Urothelium cell line (cell line): ENCODE measurements around the gene FOXF1.

Source experiments
- DNase-seq: peaks from one replicate; pipeline ENCODE4 v3.0.0; 2011; ENCODE audit warnings: low spot score, mixed read lengths
- FAIRE-seq: peaks from 2 replicates; lab custom pipeline; 2011; peaks lifted over from hg19 to GRCh38; lab: Jason Lieb, UNC

FOXF1 gene

DNA sequence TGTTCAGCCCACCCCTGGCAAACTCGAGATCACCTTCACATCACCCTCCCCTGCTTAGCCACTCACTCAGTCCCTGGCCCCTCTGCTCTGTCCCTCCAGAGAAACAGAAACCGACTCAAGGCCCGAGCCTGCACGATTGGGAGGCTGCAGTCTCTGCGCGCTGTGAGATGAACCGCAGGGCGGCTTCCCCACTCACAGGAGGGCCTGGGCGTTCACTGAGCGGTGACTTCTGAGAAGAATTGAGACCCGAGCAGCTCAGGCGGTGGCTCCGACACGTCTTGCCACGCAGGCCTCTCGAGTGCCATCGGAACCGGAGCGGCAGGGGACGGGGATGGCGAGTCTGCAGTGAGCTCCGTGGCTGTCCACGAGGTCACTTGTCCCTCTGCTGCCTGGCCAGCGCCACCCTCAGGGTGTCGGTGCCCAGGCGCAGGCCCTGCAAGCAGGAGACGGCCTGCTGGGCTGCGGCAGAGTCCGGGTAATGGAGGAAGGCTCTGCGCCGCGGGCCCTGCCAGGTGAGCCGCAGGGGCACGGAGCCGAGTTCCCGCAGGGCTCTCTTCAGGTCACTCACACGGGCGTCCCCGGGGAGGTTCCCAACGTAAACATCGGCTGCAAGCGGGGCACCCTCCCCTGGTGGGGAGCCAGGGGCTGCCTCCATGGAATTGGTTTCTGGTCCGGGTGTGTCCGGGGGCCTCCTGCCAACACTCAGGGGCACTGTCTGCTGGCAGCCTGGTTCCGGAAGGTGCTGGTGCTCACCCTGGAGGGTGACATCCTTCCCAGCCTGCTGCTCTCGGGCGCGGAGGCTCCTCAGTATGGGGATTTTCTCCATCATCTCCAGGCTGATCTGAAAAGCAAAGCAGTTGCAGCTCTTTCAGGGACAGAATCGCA lies 21.6 kb downstream of the FOXF1 start:
- FAIRE-seq (no peak), DNase-seq (no peak)

GRCh38 chr16:86532526-86532815 lies 22.1 kb downstream of the FOXF1 start:
- DNase-seq (no peak), FAIRE-seq (no peak)

- no peak for DNase-seq
- FAIRE-seq = no peak
Observed at GRCh38 chr16:86533076-86533475, 22.7 kb downstream of the FOXF1 start.

DNA sequence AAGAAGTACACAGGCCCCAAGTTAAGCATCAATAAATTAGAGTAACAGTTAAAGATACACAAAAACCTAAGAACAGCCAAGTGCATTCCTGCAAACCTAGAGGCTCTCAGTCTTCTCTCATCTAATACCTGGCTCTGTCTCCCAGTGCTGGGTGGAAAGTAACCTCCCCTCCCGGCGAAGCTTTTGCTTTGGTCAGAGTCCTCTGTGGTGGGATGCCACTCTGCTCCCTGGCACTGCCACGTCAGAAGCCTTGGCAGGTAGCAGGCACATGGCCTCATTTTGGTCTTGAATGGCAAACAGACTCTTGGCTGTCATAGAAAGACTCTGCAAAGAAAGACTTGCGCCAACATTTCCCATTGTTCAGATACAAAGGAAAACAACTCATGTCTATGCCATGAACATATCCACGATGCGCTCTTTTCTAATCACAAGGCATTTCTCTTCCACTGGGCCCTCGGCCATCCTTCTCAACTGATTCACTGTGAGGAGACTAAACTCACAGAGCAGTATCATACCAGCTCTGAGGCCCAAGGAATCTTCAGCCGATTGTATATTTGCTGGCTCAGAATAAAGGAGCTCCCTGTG lies 23.5 kb downstream of the FOXF1 start:
- DNase-seq (no peak), FAIRE-seq (no peak)

DNA sequence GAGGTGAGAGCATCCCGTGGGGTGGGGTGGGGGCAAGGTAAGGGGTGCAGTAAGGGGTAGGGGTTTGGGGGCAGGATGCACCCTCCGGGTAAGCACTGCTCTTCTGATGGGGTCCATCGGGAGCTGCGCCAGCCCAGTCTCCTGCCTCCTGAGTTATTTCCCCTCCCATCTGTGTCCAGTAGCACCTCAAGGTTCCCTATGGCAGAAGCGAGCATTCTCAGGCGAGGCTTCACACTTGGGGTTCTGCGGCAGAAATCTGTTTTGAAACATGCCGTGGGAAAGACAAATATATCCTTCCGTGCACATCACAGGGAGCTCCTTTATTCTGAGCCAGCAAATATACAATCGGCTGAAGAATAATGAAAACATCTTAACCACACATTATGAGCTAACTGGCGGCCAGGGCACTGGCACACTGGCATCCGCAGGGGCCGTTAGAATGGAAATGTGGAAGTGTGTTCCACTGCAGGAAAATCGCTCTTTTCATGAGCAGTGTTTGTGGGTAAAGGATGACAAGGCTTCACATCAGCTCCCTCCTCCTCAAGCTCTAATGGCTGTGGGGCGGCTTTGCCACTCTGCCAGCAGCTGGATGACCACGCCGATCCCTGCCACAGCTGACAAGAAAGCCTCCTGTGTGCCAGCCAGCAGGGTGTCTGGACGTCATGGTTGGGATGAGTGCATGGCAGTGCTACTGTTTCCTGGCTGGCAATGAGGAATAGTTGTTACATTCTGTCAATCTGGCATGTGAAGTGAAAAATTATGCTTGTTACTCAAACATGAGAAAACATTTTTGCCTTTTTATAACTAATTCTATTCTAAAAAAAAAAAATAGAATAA lies 24.7 kb downstream of the FOXF1 start:
- FAIRE-seq (no peak), DNase-seq (no peak)

DNA sequence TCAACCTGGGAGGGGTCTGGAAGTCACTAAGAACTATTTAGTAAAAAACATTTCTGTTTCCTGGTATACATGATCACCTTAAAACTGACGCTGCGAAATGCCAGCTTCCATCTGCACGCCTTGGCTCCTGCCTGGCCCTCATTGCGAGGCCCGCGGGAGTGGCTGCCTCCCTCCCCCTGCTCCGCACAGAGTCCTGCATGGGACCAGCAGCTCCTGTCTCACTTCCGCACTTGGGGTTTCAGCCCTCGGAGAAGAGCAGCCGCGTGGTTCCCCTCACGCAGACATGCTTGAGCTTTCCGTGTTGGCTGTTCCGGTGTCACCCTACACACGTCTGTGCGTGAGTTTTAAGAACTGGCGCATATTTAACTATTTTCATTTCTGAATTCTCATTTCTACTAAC lies 26.3 kb downstream of the FOXF1 start:
- FAIRE-seq (no peak), DNase-seq (no peak)

GRCh38 chr16:86537486-86537885 lies 27.2 kb downstream of the FOXF1 start:
- DNase-seq (no peak), FAIRE-seq (no peak)

DNA sequence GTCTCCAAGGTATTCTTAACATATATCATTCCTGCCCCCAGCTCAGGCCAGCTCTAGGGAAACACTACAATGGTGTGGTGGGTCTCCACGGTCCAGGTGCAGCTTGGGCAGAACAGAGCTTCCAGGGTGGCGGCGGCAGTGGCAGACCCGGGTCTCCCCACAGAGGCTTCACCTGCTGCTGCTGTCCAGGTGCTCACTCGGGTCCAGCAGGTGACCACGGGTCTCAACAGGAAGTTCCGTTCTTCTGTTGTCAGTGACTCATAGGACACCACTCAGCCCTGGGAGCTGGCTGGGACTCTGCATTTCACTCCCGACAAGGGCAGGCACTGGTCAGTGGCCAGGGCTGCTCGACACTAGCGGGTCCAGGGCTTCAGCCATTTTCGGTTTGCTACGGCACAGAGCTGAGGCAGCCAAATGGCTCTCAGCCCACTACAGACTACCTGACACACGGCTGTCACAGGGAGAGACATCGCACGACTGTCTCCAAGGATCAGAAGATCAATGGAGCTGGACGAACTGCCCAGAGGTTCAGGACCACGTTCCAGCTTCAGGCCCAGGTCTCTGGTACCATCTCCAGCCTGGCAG lies 28.0 kb downstream of the FOXF1 start:
- DNase-seq (no peak), FAIRE-seq (no peak)

GRCh38 chr16:86540894-86541293 lies 30.6 kb downstream of the FOXF1 start:
- DNase-seq = no peak
- FAIRE-seq = no peak

DNA sequence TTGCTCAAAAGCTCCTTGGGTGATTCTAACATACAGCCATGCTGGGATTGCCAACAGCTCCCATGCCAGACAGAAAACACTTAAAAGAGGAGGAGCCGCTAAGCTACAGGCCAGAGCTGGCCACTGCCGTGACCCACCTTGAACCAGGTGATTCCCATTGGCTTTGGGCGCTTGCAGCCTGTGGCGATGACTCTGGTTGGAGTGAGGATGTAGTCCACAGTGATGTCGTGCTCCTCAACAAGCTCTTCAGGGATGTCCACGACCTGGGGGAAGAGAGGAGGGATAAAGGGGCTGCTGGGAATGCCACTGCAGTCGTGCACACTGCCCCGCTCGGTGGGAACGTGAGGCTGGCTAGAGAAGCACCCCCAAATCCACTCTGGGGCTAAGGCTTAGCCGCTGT lies 31.2 kb downstream of the FOXF1 start:
- DNase-seq (no peak), FAIRE-seq (no peak)

GRCh38 chr16:86542756-86543750 lies 32.7 kb downstream of the FOXF1 start:
- FAIRE-seq (no peak), DNase-seq (no peak)

DNA sequence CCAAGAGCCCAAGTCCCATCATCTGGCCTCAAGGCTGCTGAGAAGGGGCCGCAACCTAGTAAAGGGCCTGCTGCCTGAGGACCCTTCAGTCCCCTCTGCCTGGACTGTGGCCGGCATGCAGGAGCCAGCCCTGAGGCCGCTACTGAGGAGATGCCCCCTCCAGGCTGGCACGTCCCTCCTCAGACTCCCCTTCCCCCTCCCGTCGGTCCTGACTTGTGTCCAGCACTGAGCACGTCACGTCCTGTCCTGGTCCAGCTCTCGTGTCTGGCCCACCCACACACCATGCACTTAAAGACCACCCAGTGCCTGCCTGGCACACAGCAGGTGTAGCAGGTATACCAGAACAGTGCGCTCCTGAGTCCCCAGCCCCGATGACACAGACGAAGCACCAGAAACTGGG lies 35.2 kb downstream of the FOXF1 start:
- DNase-seq = no peak
- FAIRE-seq = no peak

DNA sequence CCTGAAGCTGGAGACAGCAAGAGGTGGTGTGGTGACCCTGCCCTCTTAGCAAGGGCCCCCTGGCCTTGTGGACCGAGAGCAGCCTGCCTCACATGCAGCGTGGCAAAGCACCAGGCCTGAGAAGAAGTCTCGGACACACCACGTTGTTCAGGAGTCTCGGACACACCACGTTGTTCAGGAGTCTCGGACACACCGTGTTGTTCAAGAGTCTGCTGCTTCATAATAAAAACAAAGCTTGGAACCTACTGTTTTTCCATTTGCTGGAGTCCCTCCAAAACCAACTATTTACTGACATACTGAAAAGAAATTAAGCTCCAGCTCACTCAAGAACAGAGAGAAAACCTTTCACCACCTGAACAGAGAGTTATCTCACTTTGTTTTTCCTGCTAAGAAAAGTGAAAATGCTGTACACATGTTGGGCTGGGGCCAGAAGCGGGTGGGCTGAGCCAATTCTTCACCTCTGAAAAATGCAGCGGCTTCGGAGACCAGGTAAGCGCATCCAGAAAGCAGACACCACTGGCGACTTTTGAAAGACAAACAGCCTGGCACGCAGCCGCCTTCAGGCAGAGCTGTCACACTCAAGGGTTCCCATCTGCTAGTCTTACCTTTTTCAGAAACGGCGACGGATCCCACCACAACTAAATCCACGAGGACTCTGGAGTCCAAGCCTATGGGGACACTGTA lies 35.8 kb downstream of the FOXF1 start:
- no peak for DNase-seq
- FAIRE-seq = no peak

DNA sequence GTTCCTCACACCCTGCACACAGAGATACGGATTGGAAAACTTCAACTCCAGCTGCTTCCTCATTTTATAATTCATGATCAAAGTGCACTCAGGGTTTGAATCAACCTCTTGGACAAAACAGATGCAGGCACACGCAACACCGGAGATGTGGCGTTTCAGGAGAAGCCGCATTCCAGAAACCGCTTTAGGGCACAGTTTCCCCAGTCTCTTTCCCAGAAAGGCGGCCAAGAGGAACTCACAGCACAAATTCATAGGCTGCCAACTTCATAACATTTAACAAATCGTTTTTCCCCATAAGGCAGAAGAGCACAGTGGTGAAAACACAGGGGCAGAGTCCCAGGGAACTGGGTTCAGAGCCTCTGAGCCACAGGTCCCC lies 36.3 kb downstream of the FOXF1 start:
- no peak for FAIRE-seq
- DNase-seq = no peak

DNA sequence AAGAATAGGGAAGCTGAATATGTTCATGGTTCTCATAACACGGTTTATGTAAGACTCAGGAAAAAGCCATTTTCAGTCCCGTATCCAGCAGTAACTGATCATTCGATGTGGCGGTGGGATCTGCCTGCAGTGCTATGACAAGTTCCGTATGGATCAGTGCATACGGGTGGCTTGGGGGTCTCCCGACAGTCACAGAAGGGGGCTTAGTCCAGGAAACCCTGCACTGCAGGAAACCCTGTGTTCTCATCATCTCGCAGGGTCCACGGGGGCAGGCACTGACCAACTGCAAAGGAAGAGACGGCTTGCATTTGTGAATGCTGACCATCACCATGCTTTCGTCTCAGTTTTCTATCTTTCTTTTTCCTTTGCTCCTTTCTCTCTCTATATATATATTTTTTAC lies 37.0 kb downstream of the FOXF1 start:
- FAIRE-seq (no peak), DNase-seq (no peak)

DNA sequence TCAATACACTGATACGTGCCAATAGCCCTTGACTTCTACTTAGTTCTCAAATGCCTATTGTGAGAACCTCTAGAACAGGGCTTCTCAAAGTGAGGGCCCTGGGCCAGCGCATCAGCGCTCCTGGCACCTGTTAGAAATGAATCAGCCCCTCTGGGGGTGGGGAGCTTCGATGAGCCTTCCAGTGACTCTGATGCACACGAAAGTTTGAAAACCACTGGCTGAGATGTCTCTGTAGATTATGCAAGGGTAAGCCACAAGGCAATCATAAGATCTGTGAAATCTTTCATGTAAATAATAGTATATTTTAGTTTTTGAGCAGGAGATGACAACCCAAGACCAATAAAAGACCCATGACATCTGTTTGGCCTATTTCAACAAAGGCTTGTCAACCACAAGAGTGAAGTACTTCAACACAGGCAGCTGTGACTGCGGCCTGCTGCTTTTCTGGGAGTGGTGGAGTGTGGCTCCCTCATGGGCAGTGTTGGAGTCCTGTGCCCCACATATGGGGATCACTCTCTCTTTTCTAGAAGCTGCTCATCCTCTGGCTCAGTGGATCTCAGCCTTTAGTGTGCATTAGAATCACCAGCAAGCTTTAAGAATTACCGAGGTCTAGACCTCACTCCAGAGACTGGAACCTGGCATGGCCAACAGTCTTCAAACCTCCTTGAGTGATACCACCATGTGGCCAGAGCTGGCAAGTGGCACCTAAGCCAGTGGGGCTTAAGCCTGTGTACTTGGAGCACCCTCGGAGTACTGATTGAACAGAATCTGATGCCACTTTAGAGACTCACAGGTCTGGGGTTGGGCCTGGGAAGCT lies 39.0 kb downstream of the FOXF1 start:
- FAIRE-seq (no peak), DNase-seq (no peak)

DNA sequence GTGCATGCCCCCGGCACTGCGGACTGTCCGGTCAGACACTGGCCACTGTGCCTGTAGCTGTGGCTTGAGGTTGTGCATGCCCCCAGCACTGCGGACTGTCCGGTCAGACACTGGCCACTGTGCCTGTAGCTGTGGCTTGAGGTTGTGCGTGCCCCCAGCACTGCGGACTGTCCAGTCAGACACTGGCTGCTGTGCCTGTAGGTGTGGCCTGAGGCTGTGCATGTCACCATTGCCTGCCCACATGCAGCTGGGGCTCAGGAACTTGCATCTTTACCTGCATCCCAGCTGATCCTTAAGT lies 39.5 kb downstream of the FOXF1 start:
- no peak for DNase-seq
- FAIRE-seq = no peak

GRCh38 chr16:86550281-86550680 lies 40.0 kb downstream of the FOXF1 start:
- FAIRE-seq = no peak

GRCh38 chr16:86553356-86553755 lies 43.0 kb downstream of the FOXF1 start:
- DNase-seq = no peak
- no peak for FAIRE-seq

More at GRCh38 chr16:86550281-86550680, 40.0 kb downstream of the FOXF1 start:
- no peak for DNase-seq
